GOT3 (cell line): ENCODE data around the gene VARS2.
A peak's percentile ranks its signal among the peaks of the same experiment; 100 is the strongest.
"Not testable (repeated sequence)": the region's sequence is repeated elsewhere in the genome, so short reads cannot be mapped to it uniquely, and the experiment has no call there.

Experiments used
- DNase-seq: peaks from one replicate; lab custom pipeline; 2025; ENCODE audit warnings: mixed read lengths; lab: John Stamatoyannopoulos, UW

Gene VARS2

DNA sequence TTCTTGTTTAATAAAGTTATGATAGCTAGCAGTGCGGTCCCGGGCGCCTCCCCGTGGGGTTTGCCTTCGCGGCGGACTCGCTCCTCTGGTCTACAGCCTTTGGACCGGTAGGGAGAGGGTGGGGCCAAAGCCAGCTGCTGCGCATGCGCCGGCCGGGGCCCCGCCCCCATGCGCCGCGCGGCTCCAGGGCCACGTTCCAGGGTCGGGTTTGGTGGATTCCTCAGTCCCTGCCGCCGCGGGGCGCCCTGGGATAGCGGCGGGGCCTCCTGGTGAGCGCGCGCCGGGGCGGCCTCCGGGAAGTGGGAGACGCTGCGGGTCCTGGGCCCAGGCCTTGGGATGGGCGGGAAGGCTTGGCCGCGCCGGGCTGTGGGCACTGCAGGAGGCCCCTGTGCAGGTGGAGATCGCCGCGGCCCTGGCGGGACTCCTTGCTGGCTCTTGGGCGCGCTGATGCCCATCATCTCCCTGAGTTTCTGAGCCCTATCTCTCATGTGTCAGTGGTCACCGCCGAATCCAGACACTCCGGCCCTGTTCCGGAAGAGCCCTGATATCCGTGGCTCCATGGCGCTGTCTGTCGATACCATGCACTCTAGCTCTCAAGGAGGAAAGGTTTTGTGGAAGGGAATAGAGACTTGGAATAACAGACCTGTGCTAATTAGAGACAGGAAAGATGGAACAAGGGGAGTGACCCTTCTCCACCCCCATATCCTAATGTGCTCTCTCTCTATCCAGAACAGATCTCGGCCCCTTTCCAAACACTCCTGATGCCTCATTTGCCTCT lies at the start of gene VARS2:
TSS of gene VARS2 (plus strand) at position 163 of the 778 bp plus-strand sequence. CDS start at position 762, 599 bp downstream.
- peak; percentile 81 for DNase-seq

DNA sequence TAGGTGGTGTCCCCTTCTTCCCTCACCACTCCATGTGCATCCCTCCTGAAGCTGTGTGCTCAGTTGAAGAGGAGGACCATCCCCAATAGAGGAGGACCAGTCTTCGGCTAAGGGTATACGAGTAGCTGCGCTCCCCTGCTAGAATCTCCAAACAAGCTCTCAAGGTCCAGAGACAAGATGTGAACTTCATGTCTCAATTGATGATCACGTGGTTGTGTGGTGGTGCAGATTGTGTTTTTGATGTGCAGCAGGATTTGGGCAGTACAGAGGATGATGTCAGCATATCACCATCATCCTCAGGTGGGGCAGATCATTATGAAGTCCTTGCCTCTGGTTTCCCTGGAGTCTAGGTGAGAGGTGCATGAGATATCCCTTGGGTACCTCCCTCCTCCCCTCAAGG lies 49.7 kb upstream of the VARS2 start:
- no peak for DNase-seq

DNA sequence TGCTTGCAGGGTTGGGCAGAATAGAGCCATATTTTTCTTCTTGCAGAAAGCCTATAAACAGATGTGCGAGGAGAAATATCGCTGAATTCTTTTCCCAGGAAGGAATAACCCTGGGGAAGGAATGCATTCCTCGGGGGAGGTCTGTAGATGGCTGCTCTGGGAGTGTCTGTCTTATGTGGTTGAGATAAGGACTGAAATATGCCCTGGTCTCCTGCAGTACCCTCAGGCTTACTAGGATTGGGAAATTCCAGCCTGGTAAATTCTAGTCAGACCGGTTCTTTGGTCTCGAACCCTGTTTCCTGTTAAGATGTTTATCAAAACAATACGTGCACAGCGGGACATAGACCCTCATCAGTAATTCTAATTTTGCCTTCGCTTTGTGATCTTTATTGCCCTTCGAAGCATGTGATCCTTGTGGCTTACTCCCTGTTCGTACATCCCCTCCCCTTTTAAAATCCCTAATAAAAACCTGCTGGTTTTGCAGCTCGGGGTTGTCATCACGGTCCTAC lies 44.7 kb upstream of the VARS2 start:
- not testable (repeated sequence) for DNase-seq

DNA sequence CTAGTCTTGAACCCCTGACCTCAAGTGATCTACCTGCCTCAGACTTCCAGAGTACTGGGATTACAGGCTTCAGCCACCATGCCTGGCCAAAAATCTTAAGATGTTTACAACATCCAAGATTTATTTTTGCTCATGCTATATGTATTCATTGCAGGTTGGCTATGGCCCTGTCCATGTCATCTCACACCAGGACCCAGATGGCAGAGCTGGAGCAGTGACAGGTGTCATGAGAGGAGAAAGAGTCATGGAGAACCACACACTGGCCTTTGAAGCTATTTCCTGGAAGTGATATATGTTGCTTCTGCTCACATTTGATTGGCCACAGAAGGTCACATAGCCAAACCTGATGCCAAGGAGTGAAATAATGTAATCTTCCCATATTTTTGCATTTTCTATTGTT lies 43.5 kb upstream of the VARS2 start:
- no peak for DNase-seq

DNA sequence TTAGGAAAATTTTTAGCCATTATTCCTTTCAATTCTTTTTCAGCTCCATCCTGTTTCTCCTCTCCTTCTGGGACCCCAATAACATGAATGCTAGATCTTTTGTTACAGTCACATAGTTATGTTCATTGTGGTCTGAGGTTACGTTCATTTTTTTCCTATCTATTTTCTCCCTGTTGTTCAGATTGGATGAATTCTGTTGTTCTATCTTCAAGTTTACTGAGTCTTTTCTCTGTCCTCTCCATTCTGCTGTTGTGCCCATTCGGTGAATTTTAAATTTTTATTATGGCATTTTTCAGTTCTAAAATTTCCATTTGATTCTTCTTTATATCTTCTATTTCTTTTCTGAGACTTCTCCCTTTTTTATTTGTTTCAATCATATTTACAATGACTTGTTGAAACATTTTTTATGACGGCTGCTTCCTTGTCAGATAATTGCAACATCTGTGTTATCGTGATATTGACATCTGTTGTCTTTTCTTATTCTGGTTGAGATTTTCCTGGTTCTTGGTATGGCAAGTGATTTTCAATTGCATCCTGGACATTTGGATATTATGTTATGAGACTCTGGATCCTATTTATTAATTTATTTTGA lies 42.4 kb upstream of the VARS2 start:
- DNase-seq: no peak

DNA sequence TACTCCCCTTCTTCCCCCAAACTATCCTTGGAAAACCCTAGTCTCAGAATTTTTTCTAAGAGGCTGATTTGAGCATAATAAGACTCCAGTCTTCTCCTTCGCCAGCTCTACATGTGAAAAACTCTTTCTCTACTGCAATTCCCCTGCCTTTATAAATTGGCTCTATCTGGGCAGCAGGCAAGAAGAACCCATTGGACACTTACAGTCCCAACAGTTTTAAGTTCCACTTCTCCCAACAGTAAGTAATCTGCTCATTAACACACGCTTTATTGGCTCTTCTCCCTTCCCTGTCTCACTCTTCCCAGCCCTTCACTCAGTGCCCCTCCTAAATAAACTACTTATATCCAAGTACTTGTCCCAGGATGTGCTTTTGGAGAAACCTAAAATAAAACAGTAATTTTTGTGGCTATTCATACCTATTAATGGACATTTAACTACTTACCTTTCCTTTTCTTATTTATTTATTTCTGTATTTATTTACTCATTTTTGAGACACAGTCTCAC lies 40.8 kb upstream of the VARS2 start:
- DNase-seq: no peak

DNA sequence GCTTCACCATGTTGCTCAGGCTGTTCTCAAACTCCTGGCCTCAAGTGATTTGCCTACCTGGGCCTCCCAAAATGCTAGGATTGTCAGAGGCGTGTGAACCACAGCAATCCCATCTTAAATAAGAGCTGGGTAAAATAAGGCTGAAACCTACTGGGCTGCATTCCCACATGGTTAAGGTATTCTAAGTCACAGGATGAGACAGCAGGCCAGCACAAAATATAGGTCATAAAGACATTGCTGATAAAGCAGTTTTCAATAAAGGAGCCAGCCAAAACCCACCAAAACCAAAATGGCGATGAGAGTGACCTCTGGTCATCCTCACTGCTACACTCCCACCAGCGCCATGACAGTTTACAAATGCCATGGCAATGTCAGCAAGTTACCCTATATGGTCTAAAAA lies 40.2 kb upstream of the VARS2 start:
- DNase-seq: not testable (repeated sequence)

DNA sequence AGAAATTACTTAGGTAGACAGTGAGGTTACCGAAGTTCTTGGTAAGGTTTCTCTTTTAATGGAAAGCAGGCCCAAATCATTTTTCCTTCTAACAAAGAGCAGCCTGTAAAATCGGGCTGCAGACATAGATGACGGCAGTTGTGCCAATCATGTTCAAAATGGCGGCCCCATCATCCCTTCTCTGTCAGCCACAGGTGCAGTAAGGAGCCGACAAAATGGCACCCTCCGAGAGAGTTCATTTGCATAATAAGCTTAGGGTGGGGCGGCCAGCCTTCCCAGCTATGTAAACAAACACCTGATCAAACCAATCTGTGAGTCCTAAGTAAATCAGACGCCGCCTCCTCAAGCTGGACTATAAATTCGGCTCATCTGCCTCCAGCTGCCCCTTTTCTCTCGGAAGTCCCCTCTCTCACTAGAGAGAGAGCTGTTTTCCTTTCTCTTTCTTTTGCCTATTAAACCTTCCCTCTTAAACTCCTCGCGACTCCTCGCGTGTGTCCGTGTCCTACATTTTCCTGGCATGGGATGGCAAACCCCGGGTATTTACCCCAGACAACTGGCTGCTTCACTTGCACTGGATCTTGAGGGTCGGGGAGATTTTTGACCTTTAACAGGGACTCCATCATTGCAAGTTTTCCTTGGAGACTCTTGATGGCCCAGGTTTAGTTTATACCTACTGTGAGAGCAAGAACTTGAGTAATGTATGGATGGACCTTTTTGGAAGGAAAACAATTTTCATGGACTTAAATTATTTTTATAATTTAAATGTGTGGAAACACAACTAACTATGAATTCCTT lies 38.6 kb upstream of the VARS2 start:
- DNase-seq: no peak

DNA sequence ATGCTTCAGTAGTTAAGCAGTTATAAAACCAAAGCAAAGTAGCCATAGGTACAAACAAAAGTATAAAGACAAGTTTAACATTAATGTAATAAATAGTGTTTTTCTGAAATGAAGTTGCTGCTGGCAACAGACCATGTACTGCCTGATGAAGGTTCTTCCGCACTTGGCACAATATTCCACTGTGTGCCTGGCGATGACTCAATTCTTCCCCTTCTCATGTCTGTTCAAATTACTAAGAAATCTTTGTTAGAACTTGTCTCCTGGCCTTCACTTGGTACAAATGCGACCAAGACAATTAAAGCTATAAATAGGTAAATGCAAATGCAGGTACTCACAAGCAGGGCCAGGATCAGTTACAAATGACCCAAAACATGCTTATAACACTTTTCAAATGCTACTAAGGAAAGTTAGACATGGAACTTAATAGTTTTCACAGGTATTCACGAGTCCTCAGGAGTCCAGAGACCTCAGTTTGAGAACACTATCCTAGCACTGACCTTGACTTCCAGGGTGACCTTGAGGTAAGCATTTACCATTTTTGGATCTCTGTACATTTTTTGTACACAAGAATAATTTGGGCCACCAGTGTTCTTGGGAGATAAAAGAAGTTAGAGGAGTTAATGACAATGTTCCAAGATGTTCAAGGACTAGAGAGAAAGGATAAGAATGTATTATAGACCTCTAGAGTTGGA lies 37.9 kb upstream of the VARS2 start:
- DNase-seq: no peak

DNA sequence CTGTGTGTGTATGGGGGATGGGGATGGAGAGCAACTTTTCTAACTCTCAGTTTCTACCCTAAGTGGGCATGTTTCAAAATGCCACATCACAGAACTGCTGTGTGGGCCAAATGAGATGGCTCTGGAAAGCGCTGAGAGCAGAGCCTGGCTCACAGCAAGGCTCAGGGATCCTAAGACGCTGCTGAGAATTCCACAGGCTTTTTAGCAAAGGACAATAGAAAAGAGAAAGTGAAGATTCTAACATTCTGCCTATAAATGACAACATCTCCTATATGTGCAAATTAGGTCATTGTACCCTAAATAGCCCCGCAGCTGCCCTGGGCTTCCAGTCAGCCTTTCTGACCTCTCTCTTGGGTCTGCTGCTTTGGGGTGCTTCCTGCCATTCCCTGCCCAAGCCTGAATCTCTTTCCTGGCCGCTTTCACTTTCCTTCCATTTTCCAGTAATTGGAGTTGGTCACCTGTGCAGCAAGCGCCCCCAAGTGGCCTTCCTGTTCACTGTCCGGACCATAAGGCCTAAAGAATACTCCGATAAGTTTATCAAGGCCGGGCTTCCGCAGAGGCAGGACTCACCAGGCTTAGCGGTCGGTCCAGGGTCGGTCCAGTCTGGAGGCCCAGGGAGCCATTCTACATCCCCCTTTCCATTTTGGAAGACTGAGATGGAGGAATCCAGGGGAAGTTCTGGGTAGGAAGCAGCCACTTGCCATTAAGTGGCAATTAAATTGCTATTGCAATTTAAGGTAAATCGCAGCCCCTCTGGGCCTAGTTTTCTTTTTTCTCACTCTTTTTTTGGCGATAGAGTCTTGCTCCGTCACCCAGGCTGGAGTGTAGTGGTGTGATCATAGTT lies 36.4 kb upstream of the VARS2 start:
- DNase-seq: peak; percentile 44

DNA sequence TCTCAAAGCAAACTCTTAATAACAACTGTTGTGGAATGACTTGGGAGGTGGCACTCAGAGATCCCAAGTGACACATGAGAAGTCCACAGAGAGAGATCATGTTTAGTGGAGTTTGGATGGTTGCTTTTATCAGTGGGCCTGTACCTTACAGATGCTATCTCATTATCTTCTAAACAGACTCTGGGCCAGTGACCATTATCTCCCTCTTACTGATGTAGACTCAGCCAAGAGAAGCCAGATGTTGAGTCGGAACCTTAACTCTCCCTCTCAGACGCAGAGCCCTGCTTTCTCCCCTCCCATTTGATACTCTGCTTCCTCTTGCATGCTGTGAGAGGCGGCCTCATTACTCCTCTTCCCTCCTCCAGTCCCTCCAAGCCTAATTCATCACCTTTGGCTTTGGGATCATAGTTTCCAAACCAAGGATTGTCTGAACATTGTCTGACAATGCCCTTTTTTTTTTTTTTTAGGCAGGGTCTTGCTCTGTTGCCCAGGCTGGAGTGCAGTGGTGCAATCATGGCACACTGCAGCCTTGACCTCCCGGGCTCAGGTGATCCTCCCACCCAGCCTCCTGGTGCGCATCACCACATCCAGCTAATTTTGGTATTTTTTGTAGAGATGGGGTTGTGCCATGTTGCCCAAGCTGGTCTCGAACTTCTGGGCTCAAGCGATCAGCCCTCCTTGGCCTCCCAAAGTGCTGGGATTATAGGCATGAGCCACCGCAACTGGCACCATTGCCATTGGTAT lies 34.2 kb upstream of the VARS2 start:
- DNase-seq: no peak

DNA sequence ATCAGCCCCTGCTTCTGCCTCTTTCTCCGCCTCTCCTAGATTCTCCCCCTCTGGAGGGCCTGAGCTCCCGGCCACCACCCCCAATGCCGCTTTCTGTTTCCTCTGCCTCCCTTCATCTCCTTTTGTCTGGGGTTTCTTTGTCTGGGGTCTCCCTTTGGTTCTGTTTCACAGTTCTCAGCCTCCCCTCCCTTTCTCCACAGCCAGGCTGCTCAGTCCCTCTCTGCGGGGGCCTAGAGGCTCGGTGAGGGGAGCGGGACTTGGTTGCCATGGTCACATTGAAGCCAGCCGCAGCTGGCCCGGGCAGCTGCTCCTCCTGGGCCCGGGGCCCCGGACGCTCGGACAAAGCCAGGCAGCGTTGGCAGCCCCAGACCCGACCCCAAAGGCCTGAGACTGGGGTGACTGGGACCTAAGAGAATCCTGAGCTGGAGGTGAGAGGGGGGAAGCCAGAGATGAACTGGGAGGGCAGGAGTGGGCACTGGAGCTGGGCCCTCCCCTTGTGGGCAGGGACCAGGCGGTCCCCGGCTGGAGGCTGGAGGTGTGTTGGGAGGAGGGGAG lies 33.3 kb upstream of the VARS2 start:
- DNase-seq: no peak

DNA sequence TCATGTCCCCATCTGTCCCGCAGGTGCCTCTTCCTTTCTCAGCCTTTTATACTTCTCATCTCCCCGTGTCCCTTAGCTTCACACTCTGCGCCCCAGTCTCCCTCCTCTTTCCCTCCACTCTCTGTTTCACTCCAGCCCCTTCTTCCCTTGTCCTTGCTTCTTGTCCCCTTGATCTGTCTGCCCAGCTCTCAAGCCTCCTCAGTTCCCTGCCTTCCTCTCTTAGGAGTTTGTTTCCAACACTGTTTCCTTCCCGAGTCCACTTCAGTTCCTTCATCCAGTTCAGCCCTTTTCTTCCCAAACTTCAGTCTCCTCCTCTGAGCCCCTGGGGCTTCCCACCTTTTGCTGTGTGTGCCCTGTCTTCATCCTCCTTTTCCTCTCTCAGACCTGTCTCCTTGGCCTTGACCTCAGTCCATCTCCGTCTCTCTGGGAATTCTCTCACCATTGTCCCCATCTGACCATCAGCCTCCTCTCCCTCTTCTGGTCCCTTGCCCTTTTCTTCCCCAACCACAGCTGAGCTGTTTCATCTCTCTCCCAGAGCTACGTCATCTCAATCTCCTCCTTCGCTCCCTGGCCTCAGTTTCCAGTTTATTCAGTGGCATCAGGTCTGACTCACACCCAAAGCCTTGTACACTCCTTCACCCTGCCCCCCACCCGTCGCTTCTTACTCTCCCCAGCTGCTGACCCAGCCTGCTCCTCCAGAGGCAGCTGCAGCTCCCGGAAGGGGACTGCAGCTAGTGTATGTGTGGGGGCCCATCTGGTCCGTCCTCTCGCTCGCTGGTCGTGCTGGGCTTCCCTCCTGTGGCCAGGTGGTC lies 32.4 kb upstream of the VARS2 start:
- DNase-seq: no peak

DNA sequence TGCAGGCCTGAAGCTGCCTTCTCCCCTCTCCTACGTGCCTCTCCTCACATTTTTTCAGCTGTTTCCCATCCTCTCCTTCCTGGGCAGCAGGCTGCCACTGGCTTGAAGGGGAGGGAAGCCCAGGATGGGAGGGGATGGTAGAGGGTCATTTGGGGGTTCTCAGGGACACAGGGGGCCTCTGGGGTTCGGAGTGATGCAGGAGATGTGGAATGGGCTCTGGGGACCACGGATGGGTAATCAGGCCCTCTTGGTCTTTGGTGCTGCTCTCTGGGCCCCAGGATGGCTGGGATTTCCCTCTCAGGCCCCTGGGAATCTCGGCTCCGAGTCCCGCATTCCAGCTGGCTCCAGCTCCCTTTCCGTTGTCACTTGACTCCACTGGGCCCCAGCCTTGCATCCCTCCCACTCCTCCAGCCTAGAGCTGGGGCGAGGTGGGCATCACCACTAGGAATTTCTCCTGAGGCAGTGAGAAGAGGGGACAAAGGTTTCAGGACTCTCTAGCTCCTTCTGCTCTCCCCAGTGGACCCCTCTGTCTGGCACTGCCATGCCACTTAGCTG lies 31.8 kb upstream of the VARS2 start:
- DNase-seq: no peak

DNA sequence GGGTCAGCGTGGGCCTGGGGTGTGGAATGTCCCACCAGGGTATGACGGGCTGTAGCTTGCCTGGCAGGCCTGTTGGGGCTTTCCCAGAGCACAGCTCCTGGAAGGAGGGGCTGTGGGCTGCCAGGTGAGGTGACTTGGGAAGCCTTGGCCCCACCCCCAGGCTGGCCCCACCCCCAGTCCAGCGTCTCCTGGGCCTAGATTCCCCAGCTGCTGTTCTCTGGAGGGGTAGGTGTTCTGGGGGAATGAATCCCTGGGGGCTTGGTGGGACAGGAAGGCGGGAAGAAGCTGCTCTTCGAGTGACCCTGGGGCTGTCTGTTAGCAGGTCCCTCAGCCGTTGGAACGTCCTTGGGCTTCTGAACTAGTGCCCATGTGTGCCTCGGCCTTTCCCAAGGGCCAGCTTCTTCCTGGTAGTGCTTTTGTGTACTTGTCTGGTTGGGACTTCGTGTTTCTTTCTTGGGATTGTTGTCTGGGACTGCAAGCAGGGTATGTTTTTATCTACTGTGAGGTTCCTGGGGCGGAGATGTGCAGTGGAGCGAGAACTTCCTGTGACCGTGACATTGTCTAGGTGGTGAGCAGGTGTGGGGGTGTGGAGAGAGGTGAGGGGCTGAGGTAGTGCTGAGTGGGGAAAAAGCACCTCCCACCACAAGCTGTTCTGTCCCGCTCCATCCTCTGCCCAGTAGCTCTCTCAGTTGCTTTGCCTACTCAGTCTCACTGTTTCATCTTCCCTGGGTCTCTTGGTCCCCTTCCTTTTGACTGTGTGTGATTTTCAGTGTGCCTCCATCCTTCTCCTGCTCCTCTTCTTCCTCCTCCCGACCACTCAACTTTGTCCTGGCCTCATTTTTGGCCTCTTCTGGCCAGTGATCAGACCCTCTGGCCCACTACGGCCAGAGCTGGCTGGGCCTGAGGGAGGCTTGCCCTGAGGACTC lies 31.0 kb upstream of the VARS2 start:
- no peak for DNase-seq

DNA sequence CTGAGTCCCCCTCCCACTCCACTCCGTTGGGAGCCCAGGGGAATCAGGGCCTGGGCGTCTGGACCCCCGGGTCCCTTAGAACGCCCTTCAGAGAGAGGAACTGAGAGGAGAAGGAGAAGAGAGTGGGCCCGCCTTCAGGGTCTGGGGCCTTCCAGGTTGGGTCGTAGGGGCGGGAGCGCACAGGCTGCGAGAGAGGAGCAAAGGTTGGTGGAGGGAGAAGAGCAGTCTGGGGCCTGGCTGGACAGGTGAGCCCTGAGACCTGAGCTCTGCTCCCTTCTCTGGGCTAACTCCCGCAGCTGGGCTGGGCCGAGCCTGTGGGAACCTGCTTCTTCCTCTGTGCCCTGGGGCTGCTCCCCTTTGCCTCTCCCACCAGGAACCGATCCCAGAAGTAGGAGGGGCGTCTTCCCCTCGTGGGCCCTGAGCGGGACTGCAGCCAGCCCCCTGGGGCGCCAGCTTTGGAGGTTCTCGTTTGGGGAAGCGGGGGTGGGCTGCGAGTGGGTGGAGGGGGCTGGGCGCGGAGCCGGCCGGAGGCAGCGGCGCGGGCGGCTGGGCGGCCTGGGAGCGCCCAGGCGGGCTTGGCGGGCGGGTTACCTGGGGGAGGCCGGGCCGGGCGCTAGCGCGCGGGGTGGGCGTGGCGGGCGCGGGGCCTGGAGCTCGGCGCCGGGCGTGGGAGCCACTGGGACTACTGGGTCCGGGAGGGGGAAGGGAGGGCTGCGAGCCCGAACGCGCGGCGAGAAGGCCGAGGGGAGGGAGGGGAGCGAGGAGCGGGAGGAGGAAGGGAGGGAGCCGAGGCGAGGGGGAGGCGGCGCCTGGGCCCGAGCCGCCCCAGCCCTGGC lies 30.1 kb upstream of the VARS2 start, which contains the start of gene DDR1:
TSS of gene DDR1 (plus strand) at position 835 of the 836 bp plus-strand sequence. CDS start 4,211 bp downstream, outside the sequence.
- DNase-seq: no peak
